Jurkat, Clone E6-1 (cell line): ENCODE data around the gene DRC3.

Experiments used
- DNase-seq: peaks from one replicate; pipeline ENCODE4 v3.0.0-alpha.2; 2011; ENCODE audit warnings: low read depth, low spot score
- H3K4me3 ChIP-seq: 2 replicates; pipeline ENCODE4 v1.5.1; 2011; ENCODE audit warnings: mild to moderate bottlenecking, low read length, control low read depth, moderate library complexity

DRC3 gene

GRCh38 chr17:18033442-18034099 is 60.9 kb downstream of the DRC3 start:
- peak; percentile 87 for DNase-seq
- no peak overlapping the region for H3K4me3 ChIP-seq

- no peak overlapping the region for H3K4me3 ChIP-seq
Measured at GRCh38 chr17:18035704-18036103, 63.0 kb downstream of the DRC3 start.

GRCh38 chr17:18037486-18037885 is 64.8 kb downstream of the DRC3 start:
- no peak for DNase-seq
- H3K4me3 ChIP-seq, result no peak overlapping the region; the same call in 1 of the 2 replicates

More at GRCh38 chr17:18035704-18036103, 63.0 kb downstream of the DRC3 start:
- DNase-seq, result no peak

- DNase-seq, result no peak
- H3K4me3 ChIP-seq, result peak overlapping the region; percentile 72
Measured at GRCh38 chr17:18038149-18038850, 65.6 kb downstream of the DRC3 start.

GRCh38 chr17:18038861-18039534 is 66.3 kb downstream of the DRC3 start, which contains the start of the genes ATPAF2 and GID4:
ATPAF2 (minus strand) TSS chr17:18039168; CDS start chr17:18039013, 155 bp downstream.
GID4 (plus strand) TSS chr17:18039408; CDS start chr17:18039465, 57 bp downstream.
- DNase-seq, result peak; percentile 99
- H3K4me3 ChIP-seq, result peak within 1 kb of the TSS; percentile 72

- H3K4me3 ChIP-seq, result peak overlapping the region; percentile 72
- DNase-seq, result no peak
Measured at GRCh38 chr17:18039535-18040260, 67.0 kb downstream of the DRC3 start.

- DNase-seq, result no peak
- H3K4me3 ChIP-seq, result peak overlapping the region; percentile 72
Measured at GRCh38 chr17:18040261-18040858, 67.7 kb downstream of the DRC3 start.

- H3K4me3 ChIP-seq, result no peak overlapping the region
Measured at GRCh38 chr17:18041776-18042175, 69.1 kb downstream of the DRC3 start.

GRCh38 chr17:18042983-18043382 is 70.3 kb downstream of the DRC3 start:
- peak; percentile 61 for DNase-seq

More at GRCh38 chr17:18041776-18042175, 69.1 kb downstream of the DRC3 start:
- DNase-seq, result no peak

GRCh38 chr17:18043491-18043890 is 70.8 kb downstream of the DRC3 start:
- no peak overlapping the region for H3K4me3 ChIP-seq
- DNase-seq, result no peak

More at GRCh38 chr17:18042983-18043382, 70.3 kb downstream of the DRC3 start:
- H3K4me3 ChIP-seq, result no peak overlapping the region

- no peak overlapping the region for H3K4me3 ChIP-seq
- DNase-seq, result no peak
Measured at GRCh38 chr17:18044609-18045008, 71.9 kb downstream of the DRC3 start.

- H3K4me3 ChIP-seq, result no peak overlapping the region
- no peak for DNase-seq
Measured at GRCh38 chr17:18045691-18046350, 73.2 kb downstream of the DRC3 start.

- no peak for DNase-seq
- no peak overlapping the region for H3K4me3 ChIP-seq
Measured at GRCh38 chr17:18055597-18055996, 82.9 kb downstream of the DRC3 start.

GRCh38 chr17:18056214-18056613 is 83.6 kb downstream of the DRC3 start:
- no peak overlapping the region for H3K4me3 ChIP-seq
- DNase-seq, result no peak

GRCh38 chr17:18059283-18059682 is 86.6 kb downstream of the DRC3 start:
- no peak overlapping the region for H3K4me3 ChIP-seq
- no peak for DNase-seq

- DNase-seq, result no peak
- H3K4me3 ChIP-seq, result no peak overlapping the region
Measured at GRCh38 chr17:18064053-18064452, 91.4 kb downstream of the DRC3 start.

GRCh38 chr17:18065546-18065945 is 92.9 kb downstream of the DRC3 start:
- no peak overlapping the region for H3K4me3 ChIP-seq
- DNase-seq, result no peak
